Cardiac muscle cell (in vitro differentiated cells and primary cell): ENCODE measurements around the gene CLBA1. TPM values are rescaled to one million over a fixed set of nuclear protein-coding genes. Genes with fewer than 3 reads are reported as not detected.

Experiments
- DNase-seq, 2 donors: peaks; one replicate each; pipeline versions ENCODE4 v3.0.0 to v3.0.0-alpha.2; 2010 to 2017; ENCODE audit warnings: low read depth in 1 of 2, low spot score in 1 of 2
- H3K27ac ChIP-seq: fragments of 200-600 bp; sonication (generic); 2 replicates; pipeline ENCODE4 v1.5.1; 2016
- H3K27me3 ChIP-seq: fragments of 200-600 bp; sonication (generic); 2 replicates; pipeline ENCODE4 v1.6.0; 2016; ENCODE audit warnings: control low read depth
- H3K36me3 ChIP-seq: fragments of 200-600 bp; sonication (generic); 2 replicates; pipeline ENCODE4 v1.5.1; 2016; ENCODE audit warnings: control low read depth
- H3K4me1 ChIP-seq: fragments of 200-600 bp; sonication (generic); 2 replicates; pipeline ENCODE4 v1.8.1; 2017; ENCODE audit warnings: low read depth, mild to moderate bottlenecking, mixed run types
- H3K4me3 ChIP-seq: fragments of 200-600 bp; sonication (generic); 2 replicates; pipeline ENCODE4 v1.5.1; 2016; ENCODE audit warnings: mild to moderate bottlenecking
- H3K9me3 ChIP-seq: fragments of 200-600 bp; sonication (generic); 2 replicates; pipeline ENCODE4 v1.5.1; 2017; ENCODE audit warnings: low read depth, mild to moderate bottlenecking, control low read depth
- CTCF ChIP-seq: IDR thresholded peaks from 2 replicates; pipeline ENCODE4 v1.5.1; 2012; ENCODE audit warnings: low read depth, mild to moderate bottlenecking, low read length
- polyA plus RNA-seq: library from polyadenylated mRNA; unstranded; fragments of >200 nt; fragmentation: Nextera tagmentation; extraction: Ambion mirVana; gene quantifications from 2 replicates; pipeline ENCODE4 v1.2.1, GENCODE V29; 2016
- total RNA-seq: library from RNA; depleted of rRNA; stranded (reverse); fragments of >200 nt; gene quantifications from 2 replicates; pipeline ENCODE4 v1.2.3, GENCODE V29; 2016

The CLBA1 gene
- total and polyA plus RNA-seq, 2 experiments from 2014 or later = 15.5 to 20.4 TPM

- TF ChIP-seq CTCF = no peak
- H3K27me3 ChIP-seq = no peaks in the 10 kb centered on the region
- H3K27ac ChIP-seq = no peak overlapping the region
- no peaks in the 10 kb centered on the region for H3K4me1 ChIP-seq
- H3K36me3 ChIP-seq = peaks cover 5% of the 10 kb centered on the region
- DNase-seq = no peak
- no peaks in the 10 kb centered on the region for H3K9me3 ChIP-seq
- no peak overlapping the region for H3K4me3 ChIP-seq
Measured at GRCh38 chr14:104989951-104990303, 4.3 kb downstream of the CLBA1 start.

- no peak overlapping the region for H3K4me3 ChIP-seq
- no peaks in the 10 kb centered on the region for H3K9me3 ChIP-seq
- TF ChIP-seq CTCF = no peak
- H3K27me3 ChIP-seq = no peaks in the 10 kb centered on the region
- DNase-seq = no peak
- no peak overlapping the region for H3K27ac ChIP-seq
- H3K36me3 ChIP-seq = peaks cover 5% of the 10 kb centered on the region
- no peaks in the 10 kb centered on the region for H3K4me1 ChIP-seq
Measured at GRCh38 chr14:104991896-104992230, 6.3 kb downstream of the CLBA1 start.

GRCh38 chr14:104992501-104992900 lies 6.9 kb downstream of the CLBA1 start:
- TF ChIP-seq CTCF = no peak
- Histone ChIP-seq H3K27ac (no peak overlapping the region), H3K4me3 (no peak overlapping the region), H3K9me3 (no peaks in the 10 kb centered on the region), H3K27me3 (no peaks in the 10 kb centered on the region), H3K4me1 (no peaks in the 10 kb centered on the region), H3K36me3 (peaks cover 5% of the 10 kb centered on the region)
- no peak for DNase-seq

GRCh38 chr14:104993306-104993705 lies 7.7 kb downstream of the CLBA1 start:
- H3K36me3 ChIP-seq = peaks cover 5% of the 10 kb centered on the region
- H3K27me3 ChIP-seq = no peaks in the 10 kb centered on the region
- no peak for TF ChIP-seq CTCF
- no peaks in the 10 kb centered on the region for H3K9me3 ChIP-seq
- DNase-seq = no peak
- H3K4me3 ChIP-seq = no peak overlapping the region
- no peak overlapping the region for H3K27ac ChIP-seq
- H3K4me1 ChIP-seq = no peaks in the 10 kb centered on the region

GRCh38 chr14:104993808-104994591 lies 8.4 kb downstream of the CLBA1 start:
- Histone ChIP-seq H3K4me1 (no peaks in the 10 kb centered on the region), H3K4me3 (no peak overlapping the region), H3K27ac (no peak overlapping the region), H3K9me3 (no peaks in the 10 kb centered on the region), H3K27me3 (no peaks in the 10 kb centered on the region), H3K36me3 (peaks cover 5% of the 10 kb centered on the region)
- DNase-seq = no peak
- no peak for TF ChIP-seq CTCF
